ENCODE measurements around the gene GAD1. TPM values are rescaled to one million over a fixed set of nuclear protein-coding genes. Genes with fewer than 3 reads are reported as not detected.
A peak's percentile ranks its signal among the peaks of the same experiment; 100 is the strongest.

Gene GAD1
- total RNA-seq, 1 donor from 2014 or later: 2.2 TPM

DNA sequence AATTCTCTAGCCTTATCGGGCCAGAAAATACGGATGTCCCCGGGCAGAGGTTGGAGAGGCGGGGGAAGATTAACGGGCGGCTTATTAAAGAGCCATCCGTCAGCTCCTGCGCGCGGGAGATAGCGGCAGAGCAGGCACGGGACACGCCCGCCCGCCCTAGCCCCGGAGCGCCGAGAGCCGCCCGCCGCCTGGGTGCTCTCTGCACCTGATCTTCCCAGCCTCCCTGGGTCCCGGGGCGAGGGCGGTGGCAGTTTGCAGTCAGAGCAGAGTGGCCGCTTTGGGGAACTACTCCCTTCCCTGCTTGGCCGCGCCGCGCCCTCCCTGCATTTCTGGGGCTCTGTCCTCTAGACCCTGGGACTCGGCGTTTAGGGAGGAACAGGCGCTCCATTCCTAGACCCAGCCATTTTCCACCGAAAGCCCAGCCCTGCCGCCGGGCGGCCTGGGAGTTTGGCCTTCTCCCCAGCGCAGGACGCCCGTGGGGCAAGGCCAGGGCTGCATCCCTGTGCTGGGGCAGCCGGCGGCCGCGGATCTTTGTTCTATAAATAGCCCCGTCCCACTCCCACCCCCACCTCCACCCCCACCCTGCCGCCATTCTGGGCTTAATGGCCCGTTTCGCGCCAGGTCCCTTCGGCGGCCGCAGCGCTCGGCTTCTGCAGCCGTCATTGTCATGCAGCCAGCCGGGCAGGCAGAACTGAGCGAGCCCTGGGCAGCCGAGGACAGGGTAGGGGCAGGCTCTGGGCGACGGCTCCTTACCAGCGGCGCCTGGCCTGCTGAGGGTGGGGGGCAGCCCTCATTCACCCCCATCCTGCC, 6.6 kb downstream of the GAD1 start:
- DNase-seq (ENCODE audit: extremely low spot score, unreplicated experiment): no peak
- Mint-ChIP-seq H3K4me1 (ENCODE audit: unreplicated experiment) (peaks cover 23% of the 10 kb centered on the region), H3K4me3 (peak overlapping the region; percentile 86), H3K27me3 (peaks cover 94% of the 10 kb centered on the region), H3K27ac (no peak overlapping the region), H3K9me3 (no peaks in the 10 kb centered on the region), H3K36me3 (no peaks in the 10 kb centered on the region)
- TF ChIP-seq, protein P1, sequence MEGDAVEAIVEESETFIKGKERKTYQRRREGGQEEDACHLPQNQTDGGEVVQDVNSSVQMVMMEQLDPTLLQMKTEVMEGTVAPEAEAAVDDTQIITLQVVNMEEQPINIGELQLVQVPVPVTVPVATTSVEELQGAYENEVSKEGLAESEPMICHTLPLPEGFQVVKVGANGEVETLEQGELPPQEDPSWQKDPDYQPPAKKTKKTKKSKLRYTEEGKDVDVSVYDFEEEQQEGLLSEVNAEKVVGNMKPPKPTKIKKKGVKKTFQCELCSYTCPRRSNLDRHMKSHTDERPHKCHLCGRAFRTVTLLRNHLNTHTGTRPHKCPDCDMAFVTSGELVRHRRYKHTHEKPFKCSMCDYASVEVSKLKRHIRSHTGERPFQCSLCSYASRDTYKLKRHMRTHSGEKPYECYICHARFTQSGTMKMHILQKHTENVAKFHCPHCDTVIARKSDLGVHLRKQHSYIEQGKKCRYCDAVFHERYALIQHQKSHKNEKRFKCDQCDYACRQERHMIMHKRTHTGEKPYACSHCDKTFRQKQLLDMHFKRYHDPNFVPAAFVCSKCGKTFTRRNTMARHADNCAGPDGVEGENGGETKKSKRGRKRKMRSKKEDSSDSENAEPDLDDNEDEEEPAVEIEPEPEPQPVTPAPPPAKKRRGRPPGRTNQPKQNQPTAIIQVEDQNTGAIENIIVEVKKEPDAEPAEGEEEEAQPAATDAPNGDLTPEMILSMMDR (conservative IDR thresholded peaks at IDR 0.05): no peak

DNA sequence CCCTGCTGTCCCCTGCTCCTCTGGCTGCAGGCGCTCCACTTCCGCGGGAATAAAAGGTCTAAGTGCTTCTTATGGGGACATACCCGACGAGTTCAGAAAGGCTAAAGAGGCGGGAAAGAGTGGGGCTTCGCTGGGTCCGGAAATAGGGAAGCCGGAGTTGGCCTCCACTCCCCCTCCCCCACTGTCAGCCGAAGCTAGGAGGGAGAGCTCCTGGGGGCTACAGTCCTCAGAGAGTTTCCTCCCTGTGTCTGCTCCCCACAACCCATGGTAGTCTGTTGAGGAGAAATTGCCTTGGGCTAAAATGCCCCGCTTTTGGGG, 7.2 kb downstream of the GAD1 start:
- H3K4me1 Mint-ChIP-seq (ENCODE audit: unreplicated experiment): peaks cover 17% of the 10 kb centered on the region
- H3K27ac Mint-ChIP-seq: no peak overlapping the region
- no peaks in the 10 kb centered on the region for H3K36me3 Mint-ChIP-seq
- no peak for DNase-seq (ENCODE audit: extremely low spot score, unreplicated experiment)
- peaks cover 94% of the 10 kb centered on the region for H3K27me3 Mint-ChIP-seq
- H3K4me3 Mint-ChIP-seq: peak overlapping the region; percentile 61
- TF ChIP-seq, protein P1 (conservative IDR thresholded peaks at IDR 0.05): no peak
- no peaks in the 10 kb centered on the region for H3K9me3 Mint-ChIP-seq

DNA sequence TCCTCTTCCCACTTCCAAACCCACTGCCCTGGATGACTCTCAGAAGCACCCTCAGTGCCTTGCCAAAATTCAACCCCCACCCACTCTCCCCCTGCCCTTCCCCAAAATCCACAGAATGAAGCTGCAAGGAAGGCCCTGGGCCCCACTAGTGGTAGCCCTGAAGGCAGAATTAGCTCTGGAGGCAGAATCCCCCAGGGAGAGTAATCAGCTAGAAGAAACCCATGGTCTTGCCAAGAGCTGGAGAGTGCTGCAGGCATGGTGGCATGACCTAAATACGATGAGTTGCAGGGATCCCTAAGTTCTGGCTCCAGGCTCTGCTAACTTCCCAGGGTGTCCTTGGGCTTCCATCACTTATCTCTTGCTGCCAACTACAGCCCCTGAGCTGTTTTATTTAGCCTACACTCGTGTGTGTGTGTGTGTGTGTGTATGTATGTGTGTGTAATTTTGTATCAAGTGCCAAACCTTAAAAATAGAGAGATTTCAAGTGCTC, 7.9 kb downstream of the GAD1 start:
- Mint-ChIP-seq H3K4me3 (peak overlapping the region; percentile 77), H3K9me3 (no peaks in the 10 kb centered on the region), H3K4me1 (ENCODE audit: unreplicated experiment) (peaks cover 16% of the 10 kb centered on the region), H3K27ac (no peak overlapping the region), H3K36me3 (no peaks in the 10 kb centered on the region), H3K27me3 (peaks cover 94% of the 10 kb centered on the region)
- DNase-seq (ENCODE audit: extremely low spot score, unreplicated experiment): no peak
- TF ChIP-seq, protein P1 (conservative IDR thresholded peaks at IDR 0.05): no peak

DNA sequence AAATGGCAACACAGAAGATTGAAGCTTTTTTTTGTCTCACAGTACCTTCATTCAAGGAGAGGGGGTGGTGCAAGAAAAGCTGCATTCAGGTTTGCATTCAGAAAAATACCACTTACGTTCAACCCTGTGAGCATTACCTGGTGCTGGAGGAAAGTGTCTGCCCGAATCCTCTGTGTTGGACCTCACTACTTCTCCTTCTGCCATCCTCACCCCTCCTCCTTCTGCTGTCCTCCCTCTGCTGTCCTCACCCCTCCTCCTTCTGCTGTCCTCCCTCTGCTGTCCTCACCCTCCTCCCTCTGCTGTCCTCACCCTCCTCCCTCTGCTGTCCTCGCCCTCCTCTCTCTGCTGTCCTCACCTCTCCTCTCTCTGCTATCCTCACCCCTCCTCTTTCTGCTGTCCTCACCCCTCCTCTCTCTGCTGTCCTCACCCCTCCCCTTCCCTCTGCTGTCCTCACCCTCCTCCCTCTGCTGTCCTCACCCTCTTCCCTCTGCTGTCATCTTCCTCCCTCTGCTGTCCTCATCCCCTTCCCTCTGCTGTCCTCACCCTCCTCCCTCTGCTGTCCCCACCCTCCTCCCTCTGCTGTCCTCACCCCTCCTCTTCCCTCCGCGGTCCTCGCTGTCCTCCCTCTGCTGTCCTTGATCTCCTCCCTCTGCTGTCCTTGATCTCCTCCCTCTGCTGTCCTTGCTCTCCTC, 11.3 kb downstream of the GAD1 start:
- no peak overlapping the region for H3K27ac Mint-ChIP-seq
- no peaks in the 10 kb centered on the region for H3K9me3 Mint-ChIP-seq
- H3K36me3 Mint-ChIP-seq: no peaks in the 10 kb centered on the region
- peaks cover 84% of the 10 kb centered on the region for H3K27me3 Mint-ChIP-seq
- H3K4me3 Mint-ChIP-seq: no peak overlapping the region
- TF ChIP-seq, protein P1 (conservative IDR thresholded peaks at IDR 0.05): no peak
- H3K4me1 Mint-ChIP-seq (ENCODE audit: unreplicated experiment): no peaks in the 10 kb centered on the region
- no peak for DNase-seq (ENCODE audit: extremely low spot score, unreplicated experiment)

DNA sequence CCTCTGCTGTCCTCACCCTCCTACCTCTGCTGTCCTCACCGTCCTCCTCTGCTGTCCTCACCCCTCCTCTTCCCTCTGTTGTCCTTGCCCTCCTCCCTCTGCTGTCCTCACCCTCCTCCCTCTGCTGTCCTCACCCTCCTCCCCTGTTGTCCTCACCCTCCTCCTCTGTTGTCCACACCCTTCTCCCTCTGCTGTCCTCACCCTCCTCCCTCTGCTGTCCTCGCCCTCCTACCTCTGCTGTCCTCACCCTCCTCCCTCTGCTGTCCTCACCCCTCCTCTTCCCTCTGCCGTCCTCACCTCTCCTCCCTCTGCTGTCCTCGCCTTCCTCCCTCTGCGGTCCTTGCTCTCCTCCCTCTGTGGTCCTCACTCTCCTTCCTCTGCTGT, 11.8 kb downstream of the GAD1 start:
- Mint-ChIP-seq H3K27ac (no peak overlapping the region), H3K4me1 (ENCODE audit: unreplicated experiment) (no peaks in the 10 kb centered on the region), H3K4me3 (no peak overlapping the region), H3K36me3 (no peaks in the 10 kb centered on the region), H3K9me3 (no peaks in the 10 kb centered on the region), H3K27me3 (peaks cover 85% of the 10 kb centered on the region)
- TF ChIP-seq, protein P1 (conservative IDR thresholded peaks at IDR 0.05): no peak
- DNase-seq (ENCODE audit: extremely low spot score, unreplicated experiment): no peak

Measured in type B pancreatic cell (in vitro differentiated cells).